Iris pigment epithelial cell (primary cell): Measurements from ENCODE around the gene SLC17A8.
"Not testable (repeated sequence)": the region's sequence is repeated elsewhere in the genome, so short reads cannot be mapped to it uniquely, and the experiment has no call there.

ENCODE experiments used
- DNase-seq: peaks from one replicate; pipeline ENCODE4 v3.0.0-alpha.2; 2011; ENCODE audit warnings: low read depth

The SLC17A8 gene

GRCh38 chr12:100427078-100427477 is 70.2 kb downstream of the SLC17A8 start:
- peak; percentile 92 for DNase-seq

- not testable (repeated sequence) for DNase-seq
Observed at GRCh38 chr12:100430251-100430650, 73.4 kb downstream of the SLC17A8 start.

GRCh38 chr12:100433701-100434100 is 76.8 kb downstream of the SLC17A8 start:
- DNase-seq = no peak

- no peak for DNase-seq
Observed at GRCh38 chr12:100434177-100434576, 77.3 kb downstream of the SLC17A8 start.

- no peak for DNase-seq
Observed at GRCh38 chr12:100435957-100436356, 79.1 kb downstream of the SLC17A8 start.

GRCh38 chr12:100437038-100437841 is 80.4 kb downstream of the SLC17A8 start:
- DNase-seq = peak; percentile 42

- DNase-seq = no peak
Observed at GRCh38 chr12:100439797-100440196, 82.9 kb downstream of the SLC17A8 start.

- peak; percentile 70 for DNase-seq
Observed at GRCh38 chr12:100442403-100442802, 85.5 kb downstream of the SLC17A8 start.

- peak; percentile 52 for DNase-seq
Observed at GRCh38 chr12:100443434-100443833, 86.6 kb downstream of the SLC17A8 start.

- peak; percentile 77 for DNase-seq
Observed at GRCh38 chr12:100445081-100445481, 88.2 kb downstream of the SLC17A8 start.

GRCh38 chr12:100447381-100447780 is 90.5 kb downstream of the SLC17A8 start:
- no peak for DNase-seq

- no peak for DNase-seq
Observed at GRCh38 chr12:100448656-100449055, 91.8 kb downstream of the SLC17A8 start.

- peak; percentile 25 for DNase-seq
Observed at GRCh38 chr12:100450735-100451134, 93.9 kb downstream of the SLC17A8 start.

- no peak for DNase-seq
Observed at GRCh38 chr12:100453951-100454350, 97.1 kb downstream of the SLC17A8 start.

GRCh38 chr12:100455896-100456295 is 99.0 kb downstream of the SLC17A8 start:
- DNase-seq = no peak

GRCh38 chr12:100458191-100458590 is 101.3 kb downstream of the SLC17A8 start:
- DNase-seq = no peak

- DNase-seq = no peak
Observed at GRCh38 chr12:100460702-100461101, 103.8 kb downstream of the SLC17A8 start.

- no peak for DNase-seq
Observed at GRCh38 chr12:100461330-100461973, 104.6 kb downstream of the SLC17A8 start.

- DNase-seq = no peak
Observed at GRCh38 chr12:100463661-100464060, 106.8 kb downstream of the SLC17A8 start.

GRCh38 chr12:100464529-100464928 is 107.7 kb downstream of the SLC17A8 start:
- no peak for DNase-seq

GRCh38 chr12:100468126-100468525 is 111.3 kb downstream of the SLC17A8 start:
- no peak for DNase-seq
